HG03378 (cell line): Measurements from ENCODE around the gene FAM110C.
A peak's percentile ranks its signal among the peaks of the same experiment; 100 is the strongest.
"Not testable (repeated sequence)": the region's sequence is repeated elsewhere in the genome, so short reads cannot be mapped to it uniquely, and the experiment has no call there.

Source experiments
- ATAC-seq: cut with Tn5 transposase; IDR thresholded peaks from one replicate; pipeline ENCODE4 v1.9.1; 2021; ENCODE audit warnings: mild to moderate bottlenecking, moderate library complexity; ENCODE audit not compliant: unreplicated experiment

FAM110C gene

DNA sequence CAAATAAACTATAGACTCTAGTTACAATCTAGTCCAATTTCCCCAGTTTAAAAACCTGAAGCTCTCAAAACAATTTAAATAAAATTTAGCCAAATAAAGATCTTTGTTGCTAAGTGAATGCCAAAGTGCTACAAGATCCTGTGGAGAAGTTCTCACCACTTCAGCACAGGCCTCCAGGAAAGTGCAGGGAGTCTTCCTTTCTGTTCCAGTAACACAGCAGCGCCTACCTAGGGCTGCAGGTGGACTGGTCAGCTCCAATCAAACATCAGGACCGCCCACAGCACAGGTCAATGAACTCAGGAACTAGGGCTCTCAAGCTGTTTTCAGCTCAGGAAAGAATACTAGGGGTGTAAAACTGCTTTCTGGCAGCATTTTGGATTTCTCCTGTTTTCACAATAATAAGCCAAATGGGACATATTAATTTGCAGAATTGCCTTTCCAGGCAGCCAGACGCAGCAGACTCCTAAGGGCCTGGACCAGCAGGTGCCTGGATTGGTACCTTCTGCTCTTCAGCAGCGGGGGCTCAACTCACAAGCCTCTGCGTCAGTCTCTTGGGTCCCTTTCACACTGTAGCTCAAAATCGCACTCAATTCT, 1.5 kb downstream of the FAM110C start:
- no peak for ATAC-seq

DNA sequence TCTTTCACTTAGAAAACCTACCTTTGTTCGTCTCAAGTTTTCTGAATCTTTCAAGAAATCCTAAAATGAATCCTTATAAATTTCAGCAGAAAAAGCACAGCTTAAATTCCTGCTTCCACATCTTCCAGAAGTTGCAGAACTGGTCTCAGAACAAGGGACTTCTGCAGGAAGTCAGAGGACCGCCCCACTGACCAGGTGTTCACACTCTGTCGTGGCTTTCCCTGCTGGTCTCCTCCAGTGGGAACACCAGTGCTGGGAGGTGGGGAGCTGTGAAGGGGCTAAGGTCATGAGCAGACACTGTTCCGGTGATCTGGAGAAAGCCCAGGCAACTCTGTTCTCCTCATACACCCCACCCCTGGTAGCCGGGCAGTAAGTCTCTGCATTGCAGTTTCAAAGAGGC, 3.5 kb downstream of the FAM110C start:
- no peak for ATAC-seq

DNA sequence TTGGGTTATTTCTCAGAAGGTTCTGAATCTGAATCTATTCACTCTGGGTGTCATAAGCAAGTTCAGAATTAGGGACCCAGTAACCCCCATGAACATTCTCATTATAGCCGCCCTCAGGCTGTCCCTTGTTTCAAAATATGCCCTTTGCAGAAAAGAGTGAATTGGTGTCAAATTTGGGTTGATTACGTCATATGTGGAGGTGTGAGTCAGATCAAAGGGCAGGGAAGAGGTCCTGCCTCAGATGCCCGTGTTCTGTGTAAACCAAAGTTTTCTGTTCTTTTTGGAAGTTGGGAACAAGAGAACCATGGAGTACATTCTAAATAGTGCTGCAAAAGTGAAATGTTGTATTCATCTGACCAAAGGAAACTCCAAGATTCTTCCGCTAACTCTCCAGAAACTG, 5.8 kb downstream of the FAM110C start:
- no peak for ATAC-seq

DNA sequence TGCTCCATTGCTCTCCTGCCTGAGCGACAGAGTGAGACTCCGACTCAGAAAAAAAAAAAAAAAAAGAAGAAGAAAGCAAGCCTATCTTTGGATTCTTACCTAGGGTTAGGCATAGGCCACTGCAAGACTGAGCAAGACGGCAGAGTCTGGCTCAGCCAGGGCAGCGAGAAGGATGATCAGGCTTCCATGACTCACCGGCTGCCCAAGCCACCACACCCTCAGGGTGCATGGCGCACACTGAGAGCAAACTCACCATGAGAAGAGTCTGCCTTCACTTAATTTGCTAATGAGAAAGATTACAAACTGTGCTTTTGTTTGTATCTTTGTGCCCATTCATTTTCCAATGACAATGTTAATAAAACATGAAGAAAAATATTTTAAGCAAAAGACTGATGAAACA, 8.2 kb downstream of the FAM110C start:
- ATAC-seq: no peak

DNA sequence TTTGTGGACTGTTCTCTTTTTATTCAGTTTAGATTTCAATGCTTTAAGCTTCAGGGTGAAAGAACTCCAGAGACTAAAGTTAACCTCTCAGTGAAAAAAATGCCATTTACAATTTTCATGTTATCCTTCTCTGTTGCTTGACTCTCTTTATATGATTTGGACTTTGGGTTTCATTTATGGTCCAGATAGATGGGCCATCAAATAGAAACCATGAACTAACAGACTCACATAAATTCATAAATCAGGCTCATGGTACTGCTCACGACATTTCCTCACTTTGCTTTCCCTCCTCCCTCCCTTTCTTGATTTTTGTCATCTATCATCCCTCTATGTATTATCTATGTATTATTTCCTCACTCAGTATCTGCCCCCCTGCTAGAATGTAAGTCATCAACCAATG, 10.0 kb downstream of the FAM110C start:
- no peak for ATAC-seq

DNA sequence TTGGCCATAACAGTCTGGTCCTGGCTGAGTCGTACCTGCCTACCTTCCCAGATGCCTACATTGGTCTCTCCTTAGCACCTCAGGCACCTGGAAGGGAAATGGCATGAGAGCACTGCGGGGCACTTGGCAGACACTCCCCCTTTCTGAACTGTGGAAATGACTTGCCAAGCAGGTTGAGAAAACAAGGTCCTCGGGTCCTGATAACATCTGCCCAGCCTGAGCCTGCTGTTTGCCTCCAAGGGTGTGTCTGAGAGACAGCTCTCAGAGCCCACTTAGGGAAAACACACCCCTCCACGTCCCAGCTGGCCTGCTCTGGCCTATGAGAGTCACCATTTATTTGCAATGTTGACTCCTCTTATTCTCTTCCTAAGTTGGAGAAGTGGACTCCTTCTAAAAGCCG, 10.5 kb downstream of the FAM110C start:
- ATAC-seq: no peak

DNA sequence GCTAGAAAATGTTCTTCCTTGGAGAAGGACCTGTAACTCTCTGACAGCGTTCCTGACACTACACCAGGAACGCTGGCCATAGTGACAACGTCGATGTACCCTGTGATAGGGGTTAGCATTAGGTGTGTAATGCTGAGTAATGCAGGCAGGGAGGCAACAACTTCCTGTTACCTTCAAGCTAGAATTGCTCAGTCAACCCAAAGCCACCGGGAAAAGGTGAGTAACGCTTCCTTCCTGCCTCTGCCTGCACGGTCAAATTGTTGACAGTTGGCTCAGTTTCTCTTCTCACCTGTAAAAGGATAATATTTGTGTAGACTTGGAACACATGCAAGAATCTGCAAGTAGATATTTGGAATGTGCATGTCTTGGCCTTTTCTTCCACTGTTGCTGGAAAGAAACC, 12.7 kb downstream of the FAM110C start:
- ATAC-seq: no peak

DNA sequence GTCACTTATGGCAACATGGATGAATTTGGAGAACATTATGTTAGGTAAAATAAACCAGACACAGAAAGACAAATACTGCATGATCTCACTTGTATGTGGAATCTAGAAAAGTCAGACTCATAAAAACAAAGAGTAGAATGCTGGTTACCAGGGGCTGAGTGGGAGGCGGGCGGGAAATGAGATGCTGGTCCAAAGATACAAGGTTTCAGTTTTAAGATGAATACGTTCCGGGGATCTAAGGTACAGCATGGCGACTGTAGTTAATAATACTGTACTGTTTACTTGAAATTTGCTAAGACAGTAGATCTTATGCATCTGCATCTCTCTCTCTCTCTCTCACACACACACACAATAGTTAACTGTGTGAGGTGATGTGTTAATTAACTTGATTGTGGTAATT, 14.2 kb downstream of the FAM110C start:
- ATAC-seq: no peak

DNA sequence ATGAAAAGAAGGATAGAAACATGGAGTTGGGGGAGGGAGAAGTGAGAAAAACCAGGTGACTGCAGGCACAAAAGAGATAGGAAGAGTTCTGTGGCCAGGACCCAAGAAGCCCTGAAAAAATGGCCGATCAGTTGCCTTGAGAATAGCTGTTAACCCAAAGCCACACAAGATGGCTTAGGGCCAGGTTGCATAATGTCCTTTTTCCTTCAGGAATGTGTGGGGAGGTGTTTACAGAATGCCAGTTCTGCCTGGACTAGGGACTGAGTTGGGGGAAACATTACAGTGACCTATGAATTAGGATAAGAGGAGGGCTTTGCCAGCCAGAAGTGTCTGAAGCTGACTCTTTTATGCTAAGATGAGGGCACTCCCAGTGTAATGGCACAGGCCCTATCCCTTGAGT, 17.1 kb downstream of the FAM110C start:
- no peak for ATAC-seq

DNA sequence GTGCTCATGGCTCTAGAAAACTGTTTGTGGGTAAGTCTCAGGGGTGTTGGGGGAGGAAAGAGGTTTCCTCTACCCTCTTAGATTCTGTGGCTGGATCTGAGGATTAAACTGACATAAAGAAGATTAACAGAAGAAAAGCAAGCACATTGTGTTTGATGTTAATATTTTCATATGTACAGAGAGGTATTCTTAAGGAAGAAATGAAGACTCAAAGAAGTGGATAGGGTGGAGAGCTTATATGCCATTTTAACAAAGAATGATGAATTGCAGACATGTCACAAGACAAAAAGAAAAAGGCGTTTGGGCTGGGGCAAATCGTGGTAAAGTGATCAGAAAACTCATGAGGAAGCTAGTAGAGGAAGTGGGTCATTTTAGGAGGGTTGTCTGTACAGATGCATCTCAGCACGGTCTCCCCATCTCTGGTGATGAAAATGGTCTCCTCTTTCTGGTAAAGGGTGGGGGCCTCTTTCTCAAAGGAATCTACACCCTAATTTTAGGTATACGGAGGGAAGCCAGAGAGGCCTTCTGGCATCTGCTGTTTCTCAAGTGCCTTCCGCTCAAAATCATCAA, 17.8 kb downstream of the FAM110C start:
- no peak for ATAC-seq

DNA sequence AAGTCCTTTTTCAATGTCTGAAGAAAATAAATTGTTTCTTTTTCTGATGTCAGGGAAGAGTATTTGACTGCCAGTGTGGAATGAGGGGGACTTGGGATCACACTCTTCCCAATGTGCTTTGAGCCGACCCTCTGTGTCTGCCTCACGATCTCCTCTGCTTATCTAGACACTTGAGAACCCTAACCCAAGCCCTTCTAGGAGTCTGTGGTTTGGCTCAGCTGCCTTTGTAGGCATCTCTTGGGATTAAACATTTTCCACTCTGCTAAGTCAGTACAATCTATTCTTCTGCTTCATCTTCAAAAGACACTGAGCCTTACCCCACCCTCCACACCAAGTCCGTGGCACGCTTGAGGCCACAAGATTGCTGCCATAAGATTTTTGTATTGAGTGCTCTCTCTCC, 19.4 kb downstream of the FAM110C start:
- ATAC-seq: no peak

DNA sequence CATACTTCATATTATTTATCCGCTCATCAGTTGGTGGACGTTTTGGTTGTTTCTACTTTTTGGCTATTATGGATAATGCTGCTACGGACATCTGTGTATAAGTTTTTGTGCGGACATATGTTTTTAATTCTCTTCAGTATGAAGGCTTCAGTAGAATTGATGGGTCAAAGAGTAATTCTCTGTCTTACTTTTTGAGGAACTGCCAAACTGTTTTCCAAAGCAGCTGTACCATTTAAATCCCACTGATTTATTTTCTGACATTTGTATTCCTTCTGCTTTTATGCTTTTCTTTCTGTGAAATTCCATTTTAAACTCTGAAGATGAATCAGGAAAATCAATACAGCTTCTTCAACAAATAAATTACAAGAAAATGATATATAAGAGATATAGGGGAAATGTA, 20.8 kb downstream of the FAM110C start:
- no peak for ATAC-seq

DNA sequence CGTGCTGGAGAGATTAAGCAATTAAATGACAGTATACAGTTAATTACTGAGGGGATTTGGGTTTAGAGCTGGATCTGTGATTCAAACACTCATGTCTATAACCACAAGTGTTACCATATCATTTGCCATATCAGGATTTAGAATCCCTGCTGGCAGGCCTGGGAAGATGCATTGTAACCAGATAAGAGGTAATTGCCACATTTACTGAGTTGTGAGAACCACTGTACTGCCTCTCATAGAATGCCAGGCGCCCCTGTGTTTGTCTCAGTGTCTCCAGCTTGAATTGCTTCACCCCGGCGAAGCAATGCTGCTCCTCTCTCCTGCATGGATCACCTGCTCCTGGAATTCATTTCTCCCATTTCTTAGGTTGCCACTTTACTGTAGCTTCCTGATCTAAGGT, 21.7 kb downstream of the FAM110C start:
- not testable (repeated sequence) for ATAC-seq

DNA sequence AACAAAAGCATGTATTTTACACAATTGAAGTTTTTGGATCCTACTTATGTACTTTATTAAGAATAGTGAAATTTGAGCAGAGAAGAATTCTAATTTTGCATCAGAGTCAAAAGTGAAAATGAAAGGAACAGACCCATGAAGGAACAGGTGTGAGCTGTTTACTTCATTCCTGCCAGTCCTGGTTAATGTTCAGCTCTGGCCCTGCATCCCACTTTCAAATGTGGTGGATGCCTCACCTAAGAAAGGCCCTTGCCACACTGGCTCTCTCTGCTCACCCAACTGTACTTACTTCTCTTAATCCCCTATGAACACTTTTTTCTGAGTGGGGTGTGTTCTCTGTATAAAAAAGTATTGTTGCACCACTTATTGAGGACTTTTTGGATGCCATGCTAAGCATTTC, 22.2 kb downstream of the FAM110C start:
- peak; percentile 85 for ATAC-seq

DNA sequence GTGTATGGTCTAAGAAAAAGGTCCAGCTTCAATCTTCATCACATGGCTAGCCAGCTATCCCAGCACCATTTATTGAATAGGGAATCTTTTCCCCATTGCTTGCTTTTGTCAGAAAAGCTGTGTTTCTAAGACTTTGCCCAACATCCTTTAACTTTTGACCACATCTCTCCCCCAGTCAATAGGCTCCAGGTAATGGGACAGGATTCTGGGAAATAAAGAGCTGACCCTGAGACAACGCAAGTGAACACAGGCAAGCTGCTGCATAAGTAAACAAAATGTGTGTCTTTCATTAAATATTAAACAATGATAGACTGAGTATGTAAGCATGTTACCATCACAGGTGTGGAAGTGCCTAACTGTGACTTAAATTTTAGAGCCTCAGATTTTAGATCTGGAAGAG, 23.0 kb downstream of the FAM110C start:
- no peak for ATAC-seq

DNA sequence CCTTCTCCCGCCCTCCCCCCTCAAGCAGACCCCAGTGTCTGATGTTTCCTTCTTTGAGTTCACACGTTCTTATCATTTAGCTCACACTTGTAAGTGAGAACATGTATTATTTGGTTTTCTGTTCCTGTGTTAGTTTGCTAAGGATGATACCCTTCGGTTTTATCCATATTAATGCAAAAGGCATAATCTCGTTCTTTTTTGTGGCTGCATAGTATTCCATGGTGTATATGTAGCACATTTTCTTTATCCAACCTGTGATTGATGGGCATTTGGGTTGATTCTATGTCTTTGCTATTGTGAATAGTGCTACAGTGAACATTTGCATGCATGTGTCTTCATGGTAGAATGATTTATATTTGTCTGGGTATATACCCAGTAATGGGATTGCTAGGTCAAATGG, 24.1 kb downstream of the FAM110C start:
- ATAC-seq: not testable (repeated sequence)

DNA sequence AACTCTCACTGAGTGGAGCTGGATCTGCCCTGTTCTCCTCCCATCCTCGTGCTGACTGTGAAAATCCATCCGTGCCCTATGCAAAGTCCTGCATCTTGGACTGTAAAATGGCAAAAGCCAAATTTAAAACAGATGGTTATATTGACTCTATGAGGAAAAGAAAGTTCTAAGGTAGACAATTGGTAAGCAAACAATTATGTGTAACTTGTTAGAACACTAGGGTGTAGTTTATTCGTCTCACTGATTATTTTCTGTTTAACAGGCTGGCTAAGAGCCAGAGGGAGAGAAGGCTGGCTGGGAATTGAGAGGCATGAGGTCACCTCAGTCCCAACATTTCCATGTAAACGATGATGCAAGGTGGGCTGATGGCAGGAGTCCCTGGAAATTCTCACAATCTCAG, 26.0 kb downstream of the FAM110C start:
- ATAC-seq: not testable (repeated sequence)

DNA sequence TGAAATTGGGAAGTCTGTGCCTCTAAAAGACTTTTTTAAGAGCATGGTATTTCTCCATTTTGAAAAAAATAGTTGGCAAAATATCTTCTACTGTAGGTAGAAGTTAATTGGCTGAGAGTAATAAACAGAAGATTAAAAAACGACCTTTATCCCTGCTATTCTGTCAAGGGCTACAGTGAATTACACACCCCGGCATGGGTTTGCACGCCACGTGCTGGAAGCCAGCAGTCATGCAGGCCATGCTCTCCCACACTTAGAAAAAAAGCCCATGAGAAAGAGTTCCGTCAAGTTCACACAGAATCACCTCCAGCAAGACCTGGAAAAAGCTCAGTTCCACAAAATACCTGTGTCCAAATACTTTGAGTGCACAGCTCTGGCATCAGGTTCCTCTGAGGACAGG, 26.8 kb downstream of the FAM110C start:
- no peak for ATAC-seq

DNA sequence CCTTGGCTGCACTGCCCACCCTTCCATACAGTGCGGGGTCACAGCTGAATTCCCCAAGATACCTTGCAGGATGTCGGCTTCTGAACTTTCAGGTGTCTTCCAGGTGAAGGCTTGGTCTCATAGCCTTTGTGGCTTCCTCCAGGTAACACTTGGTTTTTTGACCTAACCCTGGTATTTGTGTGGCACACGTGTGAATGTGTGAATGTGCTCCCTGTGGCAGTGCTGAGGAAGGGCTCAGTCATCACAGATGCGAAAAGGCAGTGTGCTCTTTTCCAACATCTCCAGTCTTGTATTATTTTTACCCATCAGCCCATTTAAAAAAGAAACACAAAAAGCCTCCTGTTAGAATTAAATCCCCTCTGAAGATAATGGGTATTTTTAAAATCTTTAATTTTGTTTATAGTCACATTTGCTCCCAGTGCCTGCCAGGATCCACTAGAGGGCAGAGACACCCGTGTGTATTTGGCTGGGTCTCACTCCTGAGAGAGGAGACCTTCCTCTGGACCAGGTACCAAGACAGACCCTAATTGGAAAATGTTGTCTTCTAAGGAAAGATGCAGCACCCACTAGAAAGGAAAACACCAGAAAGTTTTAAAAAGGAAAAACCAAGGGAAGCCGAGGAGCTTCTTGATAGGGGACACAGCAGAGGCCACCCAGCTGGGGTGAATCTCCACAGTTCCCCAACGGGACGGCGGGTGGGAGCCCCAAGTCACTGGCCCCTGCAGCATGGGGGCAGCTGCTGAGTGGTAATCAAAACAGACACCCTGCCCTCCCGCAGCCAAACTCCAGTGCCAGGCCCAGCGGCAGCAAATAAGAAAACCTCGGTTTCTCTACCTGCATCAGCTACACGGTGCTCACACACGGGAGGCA, 27.7 kb downstream of the FAM110C start:
- no peak for ATAC-seq

DNA sequence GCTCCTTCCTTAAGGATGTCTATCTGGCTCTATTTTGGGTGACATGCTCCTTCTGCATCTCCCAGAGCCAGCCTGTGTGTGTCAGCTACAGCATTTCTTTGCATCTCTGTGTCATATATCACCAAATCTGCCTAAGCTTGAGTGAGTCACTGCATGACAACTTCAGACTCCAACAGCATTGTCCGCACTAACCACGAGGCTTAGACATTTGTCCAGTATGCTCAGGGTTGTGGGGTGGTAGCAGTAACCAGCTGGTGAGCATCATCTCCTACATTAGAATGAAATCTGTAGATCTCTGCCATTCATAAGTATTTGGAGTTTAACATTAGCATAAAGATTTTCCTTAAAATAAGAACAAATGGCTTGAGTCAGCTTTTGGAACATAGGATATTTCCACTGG, 30.4 kb downstream of the FAM110C start:
- not testable (repeated sequence) for ATAC-seq

DNA sequence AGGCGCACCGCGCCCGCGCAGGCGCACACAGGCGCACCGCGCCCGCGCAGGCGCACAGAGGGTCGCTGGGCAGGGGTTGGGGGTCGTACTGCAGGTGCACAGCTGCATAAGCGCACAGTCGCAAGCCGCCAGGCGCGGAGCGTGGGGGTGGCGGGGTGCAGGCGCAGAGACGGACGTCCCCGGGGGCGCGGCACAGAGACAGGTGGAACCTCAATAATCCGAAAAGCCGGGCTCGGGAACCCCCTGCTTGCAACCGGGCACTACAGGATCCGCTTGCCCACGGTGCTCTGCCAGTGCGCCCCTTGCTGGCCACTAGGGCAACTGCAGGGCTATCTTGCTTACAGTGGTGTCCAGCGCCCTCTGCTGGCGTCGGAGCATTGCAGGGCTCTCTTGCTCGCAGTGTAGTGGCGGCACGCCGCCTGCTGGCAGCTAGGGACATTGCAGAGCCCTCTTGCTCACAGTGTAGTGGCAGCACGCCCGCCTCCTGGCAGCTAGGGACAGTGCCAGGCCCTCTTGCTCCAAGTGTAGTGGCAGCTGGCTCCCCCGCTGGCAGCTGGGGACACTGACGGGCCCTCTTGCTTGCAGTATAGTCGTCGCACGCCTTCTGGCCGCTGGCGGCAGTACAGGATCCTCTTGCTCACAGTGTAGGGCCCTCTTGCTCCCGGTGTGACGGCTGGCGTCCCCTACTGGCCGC, 34.9 kb downstream of the FAM110C start:
- ATAC-seq: no peak
